CD4-positive, alpha-beta T cell treated with Interleukin-4 for 4 hours (primary cell): ENCODE results near the gene LMOD1.
"Not testable (repeated sequence)": the region's sequence is repeated elsewhere in the genome, so short reads cannot be mapped to it uniquely, and the experiment has no call there.

Experiments
- DNase-seq: peaks from one replicate; pipeline ENCODE4 v3.0.0-alpha.2; 2020

The LMOD1 gene

GRCh38 chr1:201945863-201946223 lies 505 bp downstream of the LMOD1 start:
- no peak for DNase-seq

GRCh38 chr1:201945157-201945556 lies 1.2 kb downstream of the LMOD1 start:
- no peak for DNase-seq

- no peak for DNase-seq
These were observed 1.7 kb downstream of the LMOD1 start for GRCh38 chr1:201944639-201945038.

DNA sequence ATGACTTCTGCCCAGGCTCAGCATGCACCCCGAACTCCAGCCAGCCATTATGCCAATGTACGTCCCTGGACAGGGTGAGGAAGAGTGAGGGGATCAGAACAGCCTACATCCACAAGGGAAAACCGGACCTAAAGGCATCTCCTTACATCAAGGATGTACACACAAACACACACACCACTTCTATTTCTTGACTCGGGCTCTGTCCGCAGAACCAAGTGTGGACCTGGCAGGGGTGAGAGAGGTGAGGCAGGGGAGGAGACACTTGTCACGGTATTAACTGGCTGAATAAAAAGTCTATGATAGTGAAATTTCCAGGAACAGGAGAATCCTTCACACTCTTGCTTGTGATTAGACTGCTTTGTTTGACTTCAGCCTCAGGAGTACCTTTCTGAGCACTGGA lies 2.3 kb downstream of the LMOD1 start:
- DNase-seq, result no peak

- DNase-seq, result no peak
These were observed 4.2 kb downstream of the LMOD1 start for GRCh38 chr1:201942129-201942495.

GRCh38 chr1:201941420-201942128 lies 4.8 kb downstream of the LMOD1 start:
- no peak for DNase-seq

- DNase-seq, result not testable (repeated sequence)
These were observed 6.0 kb downstream of the LMOD1 start for GRCh38 chr1:201940316-201940715.

DNA sequence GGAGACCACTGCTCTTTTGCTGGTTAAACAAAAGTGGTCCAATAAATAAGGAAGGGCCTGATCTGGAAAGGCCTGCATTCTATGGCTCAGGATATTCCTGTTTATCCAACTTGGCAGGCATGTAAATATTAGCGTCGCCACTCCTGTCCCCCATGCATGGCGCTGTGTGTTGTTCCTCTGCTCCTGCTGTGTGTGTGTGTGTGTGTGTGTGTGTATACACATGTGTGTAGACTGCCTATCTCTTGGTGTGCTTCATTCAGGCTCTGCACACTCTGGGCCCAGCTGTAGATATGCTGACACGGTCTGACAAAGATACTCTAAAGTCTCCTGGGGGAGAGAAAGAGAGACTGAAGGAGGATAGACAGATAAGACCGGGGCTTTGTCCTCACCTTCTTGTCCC lies 6.8 kb downstream of the LMOD1 start:
- no peak for DNase-seq

DNA sequence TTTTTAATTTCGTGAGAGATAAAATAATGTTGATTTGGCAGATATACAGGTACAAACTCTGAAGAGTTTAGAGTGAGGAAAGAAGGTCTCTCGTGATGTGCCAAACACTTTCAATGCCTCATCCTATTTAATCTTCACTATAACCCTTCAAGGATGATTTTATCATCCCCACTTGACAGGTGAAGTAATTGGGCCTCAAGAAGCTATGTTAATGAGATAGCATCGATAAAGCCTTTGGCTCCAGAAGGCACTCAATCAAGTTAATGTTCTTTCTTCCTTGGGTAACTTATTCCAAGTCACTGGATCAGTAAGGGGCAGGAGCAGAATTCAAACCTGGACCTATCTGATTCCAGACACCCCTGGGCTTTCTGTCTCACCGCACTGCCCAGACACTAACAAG lies 7.2 kb downstream of the LMOD1 start:
- no peak for DNase-seq

DNA sequence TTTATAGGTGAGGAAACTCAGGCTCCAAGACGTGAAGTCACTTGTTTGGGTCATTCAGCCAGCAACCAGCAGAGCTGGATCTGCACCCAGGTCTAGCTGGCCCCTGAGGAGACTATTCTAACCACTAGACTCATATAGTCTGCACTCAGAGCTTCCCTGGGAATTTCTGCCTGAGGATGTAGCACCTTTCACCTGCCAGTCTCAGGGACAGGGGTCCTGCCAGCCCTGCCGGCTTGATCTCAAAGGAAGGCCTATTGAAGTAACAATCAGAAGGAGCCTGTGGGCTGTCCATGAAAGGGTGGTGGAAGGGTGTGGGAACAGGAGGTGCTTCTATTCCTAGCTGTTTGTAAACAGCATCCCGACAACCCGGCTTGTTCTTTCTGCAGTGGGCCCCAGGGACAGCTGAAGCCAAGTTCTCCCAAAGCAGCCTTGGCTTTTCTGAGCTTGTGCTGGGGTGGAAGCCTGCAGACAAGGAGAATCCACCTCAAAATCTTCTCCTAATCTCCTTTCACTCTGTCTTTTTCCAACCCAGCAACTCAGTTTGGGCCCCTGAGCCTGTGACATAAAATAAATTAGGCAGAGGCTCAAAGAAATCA lies 7.8 kb downstream of the LMOD1 start:
- no peak for DNase-seq

GRCh38 chr1:201937624-201938213 lies 8.6 kb downstream of the LMOD1 start:
- DNase-seq, result no peak

GRCh38 chr1:201933840-201934430 lies 12.4 kb downstream of the LMOD1 start:
- no peak for DNase-seq

DNA sequence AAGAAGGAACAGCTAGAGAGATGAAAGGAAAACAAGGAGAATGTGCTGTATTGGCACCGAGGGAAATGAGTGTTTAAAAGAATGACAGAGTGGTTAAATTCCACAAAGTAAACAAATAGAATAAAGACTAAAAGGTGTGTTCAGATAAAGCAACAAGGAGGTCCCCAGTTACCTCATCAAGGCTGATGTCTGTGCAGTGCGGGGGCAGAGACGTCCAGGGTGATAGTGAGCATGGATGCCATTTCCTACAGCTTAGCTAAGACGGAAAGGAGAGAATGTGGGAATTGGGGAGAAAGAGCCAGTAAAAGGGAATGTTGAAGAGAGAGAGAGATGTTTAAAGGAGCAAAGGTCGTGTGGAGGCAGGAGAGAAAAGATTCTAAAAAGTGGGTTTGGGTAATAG lies 15.5 kb downstream of the LMOD1 start:
- DNase-seq, result no peak

DNA sequence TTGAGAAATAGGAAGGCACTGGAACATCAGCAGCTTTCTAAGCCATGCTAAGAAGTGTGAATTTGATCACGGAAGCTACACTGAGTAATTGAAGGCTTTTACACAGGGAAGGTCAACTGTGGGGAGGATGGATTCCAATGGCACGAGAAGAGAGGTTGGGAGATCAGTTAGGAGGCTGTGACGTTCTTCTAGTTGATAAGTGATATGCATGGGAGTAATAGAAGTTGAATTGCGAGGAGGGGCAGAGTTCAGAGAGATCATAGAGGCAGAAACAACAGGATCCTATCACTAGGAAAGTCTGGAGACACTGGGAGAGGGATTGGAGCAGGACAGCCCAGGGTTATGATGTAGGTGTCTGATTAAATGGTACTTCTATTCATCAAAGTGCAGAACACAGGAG lies 16.2 kb downstream of the LMOD1 start:
- DNase-seq, result no peak

DNA sequence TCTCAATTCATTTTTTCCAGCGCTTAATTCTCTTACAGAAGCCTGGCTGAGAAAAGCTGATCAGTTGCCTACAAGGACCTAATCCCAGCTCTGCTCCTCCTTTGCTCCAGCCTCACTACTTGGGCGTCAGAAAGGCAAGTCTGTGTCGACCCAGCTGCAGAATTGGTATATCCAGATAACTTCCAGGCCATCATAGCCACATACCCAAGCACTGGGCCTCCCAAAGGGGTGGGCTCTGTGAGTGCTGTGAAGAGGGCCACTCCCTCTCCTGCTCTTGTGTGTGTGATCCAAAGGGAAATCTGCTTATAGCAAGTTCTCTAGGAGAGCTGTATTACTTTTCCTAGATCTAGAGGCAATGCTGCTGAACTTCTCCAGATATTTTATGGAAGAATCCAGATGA lies 18.1 kb downstream of the LMOD1 start:
- DNase-seq, result no peak

DNA sequence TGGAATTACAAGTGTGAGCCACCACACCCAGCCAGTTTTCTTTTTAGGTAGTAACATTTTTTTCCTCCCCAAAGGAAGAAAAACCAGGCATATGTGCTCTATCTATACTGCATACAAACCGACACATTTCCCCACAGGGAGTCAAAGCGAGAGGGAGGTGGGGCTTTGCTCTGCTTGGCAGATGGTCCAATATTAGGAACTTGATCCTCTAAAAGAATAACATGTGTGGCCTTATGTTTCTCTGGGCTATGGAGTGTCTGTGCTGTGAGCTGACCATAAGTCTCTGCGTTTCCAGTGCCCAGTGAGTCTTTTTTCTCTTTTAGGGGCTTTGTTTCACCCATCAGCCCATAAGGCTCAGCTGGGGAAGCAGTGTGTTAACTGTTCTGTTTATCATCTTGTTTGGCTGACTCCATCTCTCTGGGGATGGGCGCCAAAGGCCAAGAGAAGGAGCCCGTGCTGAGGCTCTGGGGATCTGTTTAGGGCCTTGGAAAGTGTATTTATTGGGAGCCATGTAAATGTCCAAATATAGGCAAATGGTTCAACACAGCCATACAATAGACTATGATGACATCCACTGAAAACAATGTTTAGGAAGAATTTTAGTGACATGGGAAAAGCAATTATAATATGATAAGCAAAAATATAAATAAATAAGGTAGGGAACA lies 20.2 kb downstream of the LMOD1 start:
- no peak for DNase-seq

GRCh38 chr1:201925301-201925567 lies 21.1 kb downstream of the LMOD1 start:
- DNase-seq, result no peak

GRCh38 chr1:201921952-201922558 lies 24.3 kb downstream of the LMOD1 start:
- no peak for DNase-seq

GRCh38 chr1:201918343-201918742 lies 28.0 kb downstream of the LMOD1 start:
- no peak for DNase-seq

- no peak for DNase-seq
These were observed 28.9 kb downstream of the LMOD1 start for GRCh38 chr1:201917362-201918033.

GRCh38 chr1:201916649-201917249 lies 29.6 kb downstream of the LMOD1 start:
- no peak for DNase-seq

DNA sequence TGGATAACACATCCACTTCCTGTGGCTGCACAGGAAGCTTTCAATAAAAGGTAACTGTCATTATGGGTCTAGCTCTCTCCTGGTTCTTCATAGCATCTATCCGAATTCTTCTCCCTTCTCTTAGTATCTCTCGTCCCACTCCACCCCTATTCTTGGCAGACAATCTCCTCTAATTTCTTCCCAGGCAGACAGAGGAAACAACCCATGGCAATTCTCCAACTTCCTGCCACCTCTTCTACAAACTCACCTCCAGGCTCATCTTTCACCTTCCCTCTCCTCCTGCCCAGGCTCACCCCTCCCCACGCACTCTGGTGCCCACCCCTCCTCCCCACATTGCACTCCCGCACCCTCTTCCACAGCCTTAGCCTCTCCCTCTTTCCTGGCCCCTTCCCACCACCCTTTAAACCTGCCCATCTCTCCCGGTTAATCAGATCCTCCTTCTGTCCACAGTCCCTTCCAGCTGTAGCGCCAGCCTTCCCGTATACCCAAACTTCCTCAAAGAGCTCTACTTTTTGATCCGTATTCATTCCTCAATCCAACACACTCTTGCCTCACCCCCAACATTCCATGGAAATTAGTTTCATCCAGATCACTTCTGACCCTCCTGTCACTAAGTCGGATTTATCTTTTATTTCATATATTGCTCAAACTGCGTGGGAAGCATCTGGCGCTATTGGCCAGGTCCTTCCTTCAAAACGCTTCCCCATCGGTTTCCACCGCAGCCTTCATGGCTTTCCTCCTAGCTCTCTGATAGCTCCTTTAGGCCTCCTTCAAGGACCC lies 31.7 kb downstream of the LMOD1 start:
- DNase-seq, result no peak
